GM13976 (cell line): Measurements from ENCODE around the gene PTGS1.

Source experiments
- DNase-seq: peaks from one replicate; pipeline ENCODE4 v3.0.0; 2012; ENCODE audit warnings: low spot score
- CTCF ChIP-seq: IDR thresholded peaks from 2 replicates; pipeline ENCODE4 v1.5.1; 2012; ENCODE audit warnings: borderline replicate concordance, mild to moderate bottlenecking; ENCODE audit not compliant: insufficient read depth; ENCODE audit errors: extremely low read depth, missing control alignments, control extremely low read depth
- in situ Hi-C: fragments of 300-500 bp; cut with MboI; formaldehyde crosslinking; loops from one replicate; pipeline ENCODE4 v1.12.0; 2022; ENCODE audit warnings: low sequenced_read_pairs, mixed read lengths, inconsistent platforms; ENCODE audit not compliant: unreplicated experiment

The PTGS1 gene

GRCh38 chr9:122371846-122372245 is 1.0 kb downstream of the PTGS1 start:
- TF ChIP-seq CTCF, result no peak
- in situ Hi-C loops, result no loop called here
- DNase-seq, result no peak

GRCh38 chr9:122372856-122373845 is 2.3 kb downstream of the PTGS1 start:
- DNase-seq, result no peak
- TF ChIP-seq CTCF, result no peak
- in situ Hi-C loops, result no loop called here

GRCh38 chr9:122374885-122375420 is 4.1 kb downstream of the PTGS1 start:
- in situ Hi-C loops, result no loop called here
- DNase-seq, result no peak
- TF ChIP-seq CTCF, result no peak

GRCh38 chr9:122376796-122377195 is 6.0 kb downstream of the PTGS1 start:
- no peak for DNase-seq
- in situ Hi-C loops, result no loop called here
- TF ChIP-seq CTCF, result no peak

- no peak for TF ChIP-seq CTCF
- in situ Hi-C loops, result no loop called here
- DNase-seq, result no peak
These were observed 6.7 kb downstream of the PTGS1 start for GRCh38 chr9:122377241-122378164.

- TF ChIP-seq CTCF, result no peak
- in situ Hi-C loops, result no loop called here
- no peak for DNase-seq
These were observed 7.4 kb downstream of the PTGS1 start for GRCh38 chr9:122378236-122378635.
